Neural cell (in vitro differentiated cells): Measurements from ENCODE around the gene SPOCK3. TPM values are rescaled to one million over a fixed set of nuclear protein-coding genes. Genes with fewer than 3 reads are reported as not detected.
A peak's percentile ranks its signal among the peaks of the same experiment; 100 is the strongest.

ENCODE experiments used
- H2AFZ ChIP-seq: fragments of 200-600, 300-800 bp; sonication (generic), shearing (Covaris generic); 2 replicates; pipeline ENCODE4 v1.6.0; 2014; ENCODE audit warnings: low read depth, mild to moderate bottlenecking, antibody characterized with exemption, low read length, moderate library complexity
- H3F3A ChIP-seq: fragments of 200-600 bp; shearing (Covaris generic); 2 replicates; pipeline ENCODE4 v1.6.1; 2016; ENCODE audit warnings: mild to moderate bottlenecking, moderate library complexity, mixed read lengths, antibody characterized with exemption, low read length; ENCODE audit not compliant: insufficient read depth, poor library complexity, severe bottlenecking
- H3K27ac ChIP-seq: fragments of 200-600, 300-800 bp; sonication (generic), shearing (Covaris generic); 2 replicates; pipeline ENCODE4 v1.5.1; 2014; ENCODE audit warnings: mild to moderate bottlenecking, low read length, moderate library complexity
- H3K27me3 ChIP-seq: fragments of 300-800, 200-600 bp; sonication (generic), shearing (Covaris generic); 2 replicates; pipeline ENCODE4 v1.6.0; 2014; ENCODE audit warnings: mild to moderate bottlenecking, low read depth, low read length, moderate library complexity; ENCODE audit not compliant: insufficient read depth
- H3K36me3 ChIP-seq: fragments of 300-800, 200-600 bp; sonication (generic), shearing (Covaris generic); 2 replicates; pipeline ENCODE4 v1.5.1; 2014; ENCODE audit warnings: mild to moderate bottlenecking, antibody characterized with exemption, low read length, moderate library complexity; ENCODE audit not compliant: insufficient read depth
- H3K4me2 ChIP-seq: fragments of 300-800, 200-600 bp; sonication (generic), shearing (Covaris generic); 2 replicates; pipeline ENCODE4 v1.6.0; 2014; ENCODE audit warnings: mild to moderate bottlenecking, low read length
- H3K4me3 ChIP-seq: fragments of 300-800, 200-600 bp; sonication (generic), shearing (Covaris generic); 2 replicates; pipeline ENCODE4 v1.5.1; 2014; ENCODE audit warnings: mild to moderate bottlenecking, low read length, moderate library complexity
- H3K79me2 ChIP-seq: fragments of 200-600 bp; shearing (Covaris generic); replicated peaks from 2 replicates; pipeline ENCODE4 v1.6.0; 2014; ENCODE audit warnings: mild to moderate bottlenecking, low read length, moderate library complexity; ENCODE audit not compliant: insufficient read depth
- H3K9ac ChIP-seq: fragments of 300-800, 200-600 bp; sonication (generic), shearing (Covaris generic); 2 replicates; pipeline ENCODE4 v1.6.1; 2016; ENCODE audit warnings: mild to moderate bottlenecking, low read length, mixed read lengths
- H3K9me2 ChIP-seq: fragments of 200-600 bp; shearing (Covaris generic); 2 replicates; pipeline ENCODE4 v1.6.1; 2016; ENCODE audit warnings: mild to moderate bottlenecking, low read length, mixed read lengths; ENCODE audit not compliant: insufficient read depth
- H3K9me3 ChIP-seq: fragments of 200-600, 300-800 bp; sonication (generic), shearing (Covaris generic); 2 replicates; pipeline ENCODE4 v1.6.1; 2016; ENCODE audit warnings: mild to moderate bottlenecking, mixed run types, low read length, moderate library complexity, mixed read lengths
- H4K20me1 ChIP-seq: fragments of 200-600 bp; shearing (Covaris generic); 2 replicates; pipeline ENCODE4 v1.6.1; 2016; ENCODE audit warnings: mild to moderate bottlenecking, mixed run types; ENCODE audit not compliant: insufficient read depth
- CTCF ChIP-seq: fragments of 450-650 bp; IDR thresholded peaks from 2 replicates; pipeline ENCODE4 v1.5.1; 2014; ENCODE audit warnings: antibody characterized with exemption, mild to moderate bottlenecking, moderate library complexity; ENCODE audit not compliant: poor library complexity, severe bottlenecking
- EP300 ChIP-seq: fragments of 450-650 bp; conservative IDR thresholded peaks from 2 replicates; pipeline ENCODE4 v1.6.1; 2014; ENCODE audit warnings: antibody characterized with exemption, mild to moderate bottlenecking, moderate library complexity; ENCODE audit not compliant: poor library complexity, severe bottlenecking
- EZH2 ChIP-seq: fragments of 200-600, 300-800 bp; shearing (Covaris generic), sonication (generic); IDR thresholded peaks from 2 replicates; pipeline ENCODE4 v1.6.1; 2014; ENCODE audit warnings: antibody characterized with exemption, low read length, borderline replicate concordance, mild to moderate bottlenecking; ENCODE audit not compliant: insufficient read depth, poor library complexity, severe bottlenecking
- MXI1 ChIP-seq: fragments of 450-650 bp; conservative IDR thresholded peaks from 2 replicates; pipeline ENCODE4 v1.6.1; 2014; ENCODE audit warnings: antibody characterized with exemption, mild to moderate bottlenecking; ENCODE audit not compliant: poor library complexity, severe bottlenecking
- POLR2AphosphoS5 ChIP-seq: IDR thresholded peaks from 2 replicates; pipeline ENCODE4 v1.6.1; 2012
- RAD21 ChIP-seq: fragments of 450-650 bp; conservative IDR thresholded peaks from 2 replicates; pipeline ENCODE4 v1.6.1; 2014; ENCODE audit warnings: antibody characterized with exemption, mild to moderate bottlenecking, moderate library complexity
- REST ChIP-seq: IDR thresholded peaks from 2 replicates; pipeline ENCODE4 v1.6.1; 2012; ENCODE audit warnings: borderline replicate concordance
- SMC3 ChIP-seq: fragments of 450-650 bp; conservative IDR thresholded peaks from 2 replicates; pipeline ENCODE4 v1.6.1; 2014; ENCODE audit warnings: antibody characterized with exemption, mild to moderate bottlenecking, moderate library complexity; ENCODE audit not compliant: poor library complexity
- TAF1 ChIP-seq: IDR thresholded peaks from 2 replicates; pipeline ENCODE4 v1.6.1; 2012; ENCODE audit warnings: low read depth
- polyA plus RNA-seq: library from polyadenylated mRNA; depleted of rRNA; stranded (reverse); fragments of >200 nt; gene quantifications from 2 replicates; pipeline ENCODE4 v1.2.3, GENCODE V29; 2014

The SPOCK3 gene
- polyA plus RNA-seq, 1 donor from 2014 or later, result 7.9 TPM

GRCh38 chr4:167233685-167234315 is 494 bp downstream of the SPOCK3 start:
- peaks cover 28% of the 10 kb centered on the region for H3K27me3 ChIP-seq
- TF ChIP-seq POLR2AphosphoS5 (peak; percentile 6), CTCF (peak; percentile 51), EP300 (no peak), EZH2 (no peak), RAD21 (no peak), REST (peak; percentile 24), SMC3 (no peak), MXI1 (no peak), TAF1 (no peak)
- H3K9ac ChIP-seq, result peak overlapping the region; percentile 67
- peak overlapping the region; percentile 52 for H2AFZ ChIP-seq
- H3K79me2 ChIP-seq, result no peaks in the 10 kb centered on the region
- no peaks in the 10 kb centered on the region for H3K9me3 ChIP-seq
- no peaks in the 10 kb centered on the region for H3K9me2 ChIP-seq
- no peaks in the 10 kb centered on the region for H3F3A ChIP-seq
- peak overlapping the region; percentile 17 for H3K4me2 ChIP-seq
- H3K36me3 ChIP-seq, result no peaks in the 10 kb centered on the region
- peak overlapping the region; percentile 13 for H3K27ac ChIP-seq
- no peaks in the 10 kb centered on the region for H4K20me1 ChIP-seq
- H3K4me3 ChIP-seq, result peak overlapping the region; percentile 77

- Histone ChIP-seq H3K9me3 (no peaks in the 10 kb centered on the region), H3K4me2 (peak overlapping the region; percentile 16), H3K27ac (no peak overlapping the region), H4K20me1 (no peaks in the 10 kb centered on the region), H3K79me2 (no peaks in the 10 kb centered on the region), H3K27me3 (peaks cover 28% of the 10 kb centered on the region), H2AFZ (no peak overlapping the region), H3K9ac (peak overlapping the region; percentile 67), H3K4me3 (peak overlapping the region; percentile 77), H3K36me3 (no peaks in the 10 kb centered on the region), H3F3A (no peaks in the 10 kb centered on the region), H3K9me2 (no peaks in the 10 kb centered on the region)
- TF ChIP-seq EP300, result no peak
- TF ChIP-seq EZH2, result no peak
- no peak for TF ChIP-seq SMC3
- no peak for TF ChIP-seq MXI1
- TF ChIP-seq TAF1, result no peak
Measured at GRCh38 chr4:167232805-167233684, 1.2 kb downstream of the SPOCK3 start.
